ENCODE results near the gene OR6M1. TPM values are rescaled to one million over a fixed set of nuclear protein-coding genes. Genes with fewer than 3 reads are reported as not detected.

The OR6M1 gene
- total and polyA plus RNA-seq, 2 donors (not counting 3 experiments of a cell fraction or from before 2014, with no cell fraction given), result not detected

DNA sequence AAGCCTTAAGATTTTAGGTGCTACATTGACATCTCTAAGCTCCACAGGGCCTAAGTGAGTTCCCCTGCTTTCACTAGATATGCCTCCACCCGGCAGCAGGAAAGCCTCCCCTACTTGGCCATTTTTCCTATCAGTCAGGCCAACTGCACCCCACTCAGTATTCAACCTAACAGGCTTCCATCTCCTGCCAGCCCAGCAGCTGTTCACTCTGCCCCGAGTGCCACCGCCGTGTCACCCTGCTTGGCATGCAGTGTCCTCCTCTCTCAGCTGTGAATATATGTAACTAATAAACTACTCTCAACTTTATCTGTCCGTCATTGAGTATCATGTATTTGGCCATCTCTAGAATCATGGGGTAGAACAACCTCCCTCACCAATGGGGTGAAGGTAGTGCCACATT lies 9.0 kb upstream of the OR6M1 start:
- no peaks in the 10 kb centered on the region for H3K79me2 ChIP-seq (ENCODE audit: control insufficient read depth, insufficient read depth, low read length)
- H3K36me3 ChIP-seq (ENCODE audit: control insufficient read depth in 2 of 2, extremely low read depth in 1 of 2, insufficient read depth in 2 of 2, low read length in 2 of 2), result no peaks in the 10 kb centered on the region
- no TSS peak for BruUV-seq (replicated peaks)
- no peaks in the 10 kb centered on the region for H3K27me3 ChIP-seq (ENCODE audit: control insufficient read depth in 2 of 2, insufficient read depth in 2 of 2, low read length in 2 of 2)
- H3K9me1 ChIP-seq (replicated peaks; ENCODE audit: control insufficient read depth, extremely low read depth, insufficient read depth, low read length), result no peaks in the 10 kb centered on the region
- H3K4me2 ChIP-seq (ENCODE audit: insufficient read depth, low read length), result no peak overlapping the region
- no peaks in the 10 kb centered on the region for H3K9me3 ChIP-seq (replicated peaks; ENCODE audit: control insufficient read depth, insufficient read depth, low read length)
- dilution Hi-C loops (cut with MboI; ENCODE audit: extremely low pct_ligation_motif_present, low sequenced_read_pairs) (no loop called here), intact Hi-C loops (cut with micrococcal nuclease) (no loop called here)
- H3K4me1 ChIP-seq (ENCODE audit: control insufficient read depth, extremely low read depth, insufficient read depth, low read length), result no peaks in the 10 kb centered on the region
- ChIA-PET CTCF (no interaction called here), POLR2A (no interaction called here)
- no peaks in the 10 kb centered on the region for H4K20me1 ChIP-seq (replicated peaks; ENCODE audit: control insufficient read depth, extremely low read depth, insufficient read depth, low read length)
- H3K27ac ChIP-seq (ENCODE audit: insufficient read depth, low read depth, low read length), result no peak overlapping the region
- H3K4me3 ChIP-seq (replicated peaks in 1 of 3; ENCODE audit: insufficient read depth in 1 of 3, low read depth in 1 of 3, low read length in 3 of 3), result no peak overlapping the region
- TF ChIP-seq GATA2 (IDR thresholded peaks at IDR 0.05; ENCODE audit: insufficient read depth, insufficient read length, low read depth, low read length) (no peak), MYC (IDR thresholded peaks at IDR 0.05; ENCODE audit: low read depth, low read length) (no peak), EZH2 (IDR thresholded peaks at IDR 0.05; ENCODE audit: borderline replicate concordance, low read depth, low read length, severe bottlenecking) (no peak), POLR2A (IDR thresholded peaks at IDR 0.05; ENCODE audit: low read depth, low read length) (no peak), JUN (IDR thresholded peaks at IDR 0.05; ENCODE audit: borderline replicate concordance, insufficient read depth, insufficient read length, low read depth) (no peak), FOS (IDR thresholded peaks at IDR 0.05; ENCODE audit: borderline replicate concordance, insufficient read depth, low read length) (no peak), POLR2AphosphoS5 (IDR thresholded peaks at IDR 0.05; ENCODE audit: insufficient read depth, low read depth, low read length) (no peak)
- TF ChIP-seq, protein P1, sequence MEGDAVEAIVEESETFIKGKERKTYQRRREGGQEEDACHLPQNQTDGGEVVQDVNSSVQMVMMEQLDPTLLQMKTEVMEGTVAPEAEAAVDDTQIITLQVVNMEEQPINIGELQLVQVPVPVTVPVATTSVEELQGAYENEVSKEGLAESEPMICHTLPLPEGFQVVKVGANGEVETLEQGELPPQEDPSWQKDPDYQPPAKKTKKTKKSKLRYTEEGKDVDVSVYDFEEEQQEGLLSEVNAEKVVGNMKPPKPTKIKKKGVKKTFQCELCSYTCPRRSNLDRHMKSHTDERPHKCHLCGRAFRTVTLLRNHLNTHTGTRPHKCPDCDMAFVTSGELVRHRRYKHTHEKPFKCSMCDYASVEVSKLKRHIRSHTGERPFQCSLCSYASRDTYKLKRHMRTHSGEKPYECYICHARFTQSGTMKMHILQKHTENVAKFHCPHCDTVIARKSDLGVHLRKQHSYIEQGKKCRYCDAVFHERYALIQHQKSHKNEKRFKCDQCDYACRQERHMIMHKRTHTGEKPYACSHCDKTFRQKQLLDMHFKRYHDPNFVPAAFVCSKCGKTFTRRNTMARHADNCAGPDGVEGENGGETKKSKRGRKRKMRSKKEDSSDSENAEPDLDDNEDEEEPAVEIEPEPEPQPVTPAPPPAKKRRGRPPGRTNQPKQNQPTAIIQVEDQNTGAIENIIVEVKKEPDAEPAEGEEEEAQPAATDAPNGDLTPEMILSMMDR (IDR thresholded peaks at IDR 0.05; ENCODE audit: extremely low read depth in 1 of 2, insufficient read depth in 1 of 2, low read depth in 1 of 2, low read length in 2 of 2), result no peak
- TF ChIP-seq, protein P2, sequence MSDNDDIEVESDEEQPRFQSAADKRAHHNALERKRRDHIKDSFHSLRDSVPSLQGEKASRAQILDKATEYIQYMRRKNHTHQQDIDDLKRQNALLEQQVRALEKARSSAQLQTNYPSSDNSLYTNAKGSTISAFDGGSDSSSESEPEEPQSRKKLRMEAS (IDR thresholded peaks at IDR 0.05; ENCODE audit: insufficient read depth, insufficient read length), result no peak
- no peak overlapping the region for H3K9ac ChIP-seq (replicated peaks; ENCODE audit: extremely low read depth, insufficient read depth, low read length)
- FAIRE-seq (no peak), DNase-seq (ENCODE audit: low read depth, low spot score) (no peak)
- H2AFZ ChIP-seq (ENCODE audit: low read depth, low read length), result no peak overlapping the region
